Measurements from ENCODE around the gene SMARCAD1.

Gene SMARCAD1

GRCh38 chr4:94226763-94227162 lies 19.1 kb downstream of the SMARCAD1 start:
- H3K36me3 ChIP-seq (replicated peaks; ENCODE audit: low read depth, low read length), result peaks cover 49% of the 10 kb centered on the region
- H3K9ac ChIP-seq (ENCODE audit: low read length), result no peak overlapping the region
- TF ChIP-seq, protein P1, sequence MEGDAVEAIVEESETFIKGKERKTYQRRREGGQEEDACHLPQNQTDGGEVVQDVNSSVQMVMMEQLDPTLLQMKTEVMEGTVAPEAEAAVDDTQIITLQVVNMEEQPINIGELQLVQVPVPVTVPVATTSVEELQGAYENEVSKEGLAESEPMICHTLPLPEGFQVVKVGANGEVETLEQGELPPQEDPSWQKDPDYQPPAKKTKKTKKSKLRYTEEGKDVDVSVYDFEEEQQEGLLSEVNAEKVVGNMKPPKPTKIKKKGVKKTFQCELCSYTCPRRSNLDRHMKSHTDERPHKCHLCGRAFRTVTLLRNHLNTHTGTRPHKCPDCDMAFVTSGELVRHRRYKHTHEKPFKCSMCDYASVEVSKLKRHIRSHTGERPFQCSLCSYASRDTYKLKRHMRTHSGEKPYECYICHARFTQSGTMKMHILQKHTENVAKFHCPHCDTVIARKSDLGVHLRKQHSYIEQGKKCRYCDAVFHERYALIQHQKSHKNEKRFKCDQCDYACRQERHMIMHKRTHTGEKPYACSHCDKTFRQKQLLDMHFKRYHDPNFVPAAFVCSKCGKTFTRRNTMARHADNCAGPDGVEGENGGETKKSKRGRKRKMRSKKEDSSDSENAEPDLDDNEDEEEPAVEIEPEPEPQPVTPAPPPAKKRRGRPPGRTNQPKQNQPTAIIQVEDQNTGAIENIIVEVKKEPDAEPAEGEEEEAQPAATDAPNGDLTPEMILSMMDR (IDR thresholded peaks at IDR 0.05; ENCODE audit: low read depth, low read length), result no peak
- TF ChIP-seq EZH2phosphoT487 (IDR thresholded peaks at IDR 0.05; ENCODE audit: low read depth), result no peak
- peaks cover 8% of the 10 kb centered on the region; the same call in 1 of the 2 replicates for H4K20me1 ChIP-seq (ENCODE audit: insufficient read depth, low read length)
- no peaks in the 10 kb centered on the region for H3K9me3 ChIP-seq (ENCODE audit: insufficient read depth, low read length)
- no peak overlapping the region for H3K27ac ChIP-seq (ENCODE audit: low read length)
- H3K4me3 ChIP-seq (ENCODE audit: low read length), result no peak overlapping the region
- no peak overlapping the region for H3K4me2 ChIP-seq (ENCODE audit: low read length)
- H3K27me3 ChIP-seq (ENCODE audit: low read depth, low read length), result no peaks in the 10 kb centered on the region
- H3K4me1 ChIP-seq (ENCODE audit: low read length), result no peaks in the 10 kb centered on the region
- H3K79me2 ChIP-seq (ENCODE audit: low read length), result peaks cover 40% of the 10 kb centered on the region
- no peak overlapping the region for H2AFZ ChIP-seq (ENCODE audit: low read depth, low read length)

DNA sequence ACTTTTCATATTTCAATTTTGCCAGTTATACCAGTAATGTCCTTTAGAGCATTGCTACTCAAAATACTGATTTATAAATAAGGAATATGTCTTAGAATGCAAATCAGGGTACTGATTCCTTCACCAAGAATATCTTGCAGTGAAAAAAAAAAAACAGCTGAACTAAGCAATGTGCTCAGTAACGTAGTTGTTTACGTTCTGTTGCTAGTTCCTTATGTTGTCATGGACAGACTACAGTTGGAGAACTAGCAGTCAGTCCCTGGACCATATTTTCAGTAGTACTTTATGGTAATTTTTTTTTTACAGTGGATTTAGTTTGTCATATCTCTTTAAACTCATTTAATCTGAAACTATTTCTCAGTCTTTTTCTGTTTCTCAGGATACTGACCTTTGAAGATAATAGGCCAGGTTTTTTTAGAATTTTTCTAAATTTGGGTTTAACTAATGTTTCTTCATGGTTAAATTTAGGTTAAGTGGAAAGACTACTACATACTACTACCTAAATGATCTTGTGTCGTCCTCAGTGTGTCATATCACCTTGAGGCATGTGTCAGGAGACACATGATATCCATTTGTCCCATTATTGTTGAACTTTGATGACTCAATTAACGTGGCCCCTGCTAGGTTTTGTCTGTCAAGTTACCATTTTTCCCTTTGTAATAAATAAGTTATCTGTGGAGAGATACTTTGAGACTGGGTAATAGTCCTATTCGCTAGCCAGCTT lies 21.0 kb downstream of the SMARCAD1 start:
- Histone ChIP-seq H3K4me3 (ENCODE audit: low read length) (no peak overlapping the region), H4K20me1 (ENCODE audit: insufficient read depth, low read length) (peaks cover 8% of the 10 kb centered on the region; the same call in 1 of the 2 replicates), H3K27ac (ENCODE audit: low read length) (no peak overlapping the region), H3K4me1 (ENCODE audit: low read length) (no peaks in the 10 kb centered on the region), H3K4me2 (ENCODE audit: low read length) (no peak overlapping the region), H3K36me3 (replicated peaks; ENCODE audit: low read depth, low read length) (peaks cover 48% of the 10 kb centered on the region), H3K79me2 (ENCODE audit: low read length) (peaks cover 41% of the 10 kb centered on the region), H2AFZ (ENCODE audit: low read depth, low read length) (no peak overlapping the region), H3K27me3 (ENCODE audit: low read depth, low read length) (no peaks in the 10 kb centered on the region), H3K9me3 (ENCODE audit: insufficient read depth, low read length) (no peaks in the 10 kb centered on the region), H3K9ac (ENCODE audit: low read length) (no peak overlapping the region)
- no peak for TF ChIP-seq EZH2phosphoT487 (IDR thresholded peaks at IDR 0.05; ENCODE audit: low read depth)
- TF ChIP-seq, protein P1 (IDR thresholded peaks at IDR 0.05; ENCODE audit: low read depth, low read length), result no peak

GRCh38 chr4:94232519-94232918 lies 24.9 kb downstream of the SMARCAD1 start:
- Histone ChIP-seq H3K79me2 (ENCODE audit: low read length) (peaks cover 14% of the 10 kb centered on the region; the same call in 1 of the 2 replicates), H3K4me2 (ENCODE audit: low read length) (no peak overlapping the region), H2AFZ (ENCODE audit: low read depth, low read length) (no peak overlapping the region), H4K20me1 (ENCODE audit: insufficient read depth, low read length) (no peaks in the 10 kb centered on the region; the same call in 1 of the 2 replicates), H3K27ac (ENCODE audit: low read length) (no peak overlapping the region), H3K27me3 (ENCODE audit: low read depth, low read length) (no peaks in the 10 kb centered on the region), H3K36me3 (replicated peaks; ENCODE audit: low read depth, low read length) (peaks cover 40% of the 10 kb centered on the region), H3K9me3 (ENCODE audit: insufficient read depth, low read length) (no peaks in the 10 kb centered on the region), H3K4me1 (ENCODE audit: low read length) (no peaks in the 10 kb centered on the region), H3K9ac (ENCODE audit: low read length) (no peak overlapping the region), H3K4me3 (ENCODE audit: low read length) (no peak overlapping the region)
- no peak for TF ChIP-seq EZH2phosphoT487 (IDR thresholded peaks at IDR 0.05; ENCODE audit: low read depth)
- TF ChIP-seq, protein P1 (IDR thresholded peaks at IDR 0.05; ENCODE audit: low read depth, low read length), result no peak

- no peak overlapping the region for H3K27ac ChIP-seq (ENCODE audit: low read length)
- no peak overlapping the region for H3K4me2 ChIP-seq (ENCODE audit: low read length)
- H3K4me1 ChIP-seq (ENCODE audit: low read length), result no peaks in the 10 kb centered on the region
- TF ChIP-seq EZH2phosphoT487 (IDR thresholded peaks at IDR 0.05; ENCODE audit: low read depth), result no peak
- TF ChIP-seq, protein P1 (IDR thresholded peaks at IDR 0.05; ENCODE audit: low read depth, low read length), result no peak
- peaks cover 39% of the 10 kb centered on the region for H3K36me3 ChIP-seq (replicated peaks; ENCODE audit: low read depth, low read length)
- no peak overlapping the region for H2AFZ ChIP-seq (ENCODE audit: low read depth, low read length)
- no peaks in the 10 kb centered on the region for H3K27me3 ChIP-seq (ENCODE audit: low read depth, low read length)
- H3K4me3 ChIP-seq (ENCODE audit: low read length), result no peak overlapping the region
- peaks cover 8% of the 10 kb centered on the region; the same call in 1 of the 2 replicates for H3K79me2 ChIP-seq (ENCODE audit: low read length)
- H3K9ac ChIP-seq (ENCODE audit: low read length), result no peak overlapping the region
- H3K9me3 ChIP-seq (ENCODE audit: insufficient read depth, low read length), result no peaks in the 10 kb centered on the region
- no peaks in the 10 kb centered on the region for H4K20me1 ChIP-seq (ENCODE audit: insufficient read depth, low read length)
These were observed 28.2 kb downstream of the SMARCAD1 start for GRCh38 chr4:94235825-94236224.

Measured in OCI-LY3 (cell line).